Stomach (tissue), 4 donors: ENCODE results near the gene LRIG1.
"Not testable (repeated sequence)": the region's sequence is repeated elsewhere in the genome, so short reads cannot be mapped to it uniquely, and the experiment has no call there.

Source experiments
- CTCF ChIP-seq, 7 experiments: fragments of 450-650 bp in 4 of 7; fragments of 200-600 bp in 3 of 7; sonication (generic) in 3 of 7; IDR thresholded peaks; one replicate each; pipeline ENCODE4 v1.5.1; 2016 to 2019; ENCODE audit warnings: antibody characterized with exemption in 7 of 7, control low read depth in 2 of 7, mild to moderate bottlenecking in 1 of 7
- POLR2A ChIP-seq, 4 donors: fragments of 450-650 bp; IDR thresholded peaks; one replicate each; pipeline ENCODE4 v1.6.1; 2016; ENCODE audit warnings: antibody characterized with exemption in 4 of 4, control low read depth in 2 of 4, mild to moderate bottlenecking in 1 of 4, moderate library complexity in 1 of 4

GRCh38 chr3:66421893-66422292, 78.9 kb downstream of the LRIG1 start:
- not testable (repeated sequence) for TF ChIP-seq POLR2A, CTCF (IDR thresholded peaks at IDR 0.05)
